Type B pancreatic cell (in vitro differentiated cells): Measurements from ENCODE around the gene TULP4. TPM values are rescaled to one million over a fixed set of nuclear protein-coding genes. Genes with fewer than 3 reads are reported as not detected.

ENCODE experiments used
- DNase-seq: peaks from one replicate; pipeline ENCODE4 v3.0.0; 2021; ENCODE audit warnings: mixed read lengths; ENCODE audit not compliant: unreplicated experiment; ENCODE audit errors: extremely low spot score
- H3K27ac Mint-ChIP-seq: 2 replicates; pipeline ENCODE4 v1.8.0; 2021; ENCODE audit warnings: mild to moderate bottlenecking, mixed read lengths
- H3K27me3 Mint-ChIP-seq: 2 replicates; pipeline ENCODE4 v1.8.0; 2021; ENCODE audit warnings: mixed read lengths
- H3K36me3 Mint-ChIP-seq: 2 replicates; pipeline ENCODE4 v1.8.0; 2021; ENCODE audit warnings: mixed read lengths
- H3K4me1 Mint-ChIP-seq: one replicate; pipeline ENCODE4 v1.8.0; 2021; ENCODE audit warnings: mixed read lengths; ENCODE audit not compliant: unreplicated experiment
- H3K4me3 Mint-ChIP-seq: 2 replicates; pipeline ENCODE4 v1.8.0; 2021; ENCODE audit warnings: mild to moderate bottlenecking, mixed read lengths
- H3K9me3 Mint-ChIP-seq: 2 replicates; pipeline ENCODE4 v1.8.0; 2021; ENCODE audit warnings: mixed read lengths
- CTCF ChIP-seq: fragments of 200-600 bp; sonication (generic); conservative IDR thresholded peaks from 2 replicates; pipeline ENCODE4 v1.5.0; 2021; ENCODE audit warnings: antibody characterized with exemption, mild to moderate bottlenecking
- total RNA-seq: library from RNA; stranded (reverse); gene quantifications from 2 replicates; pipeline ENCODE4 v1.2.1, GENCODE V29; 2021; ENCODE audit warnings: low replicate concordance

TULP4 gene
- total RNA-seq, 1 donor from 2014 or later, result 109 TPM

- DNase-seq, result no peak
- TF ChIP-seq CTCF, result no peak
- peaks cover 14% of the 10 kb centered on the region for H3K27me3 Mint-ChIP-seq
- H3K4me3 Mint-ChIP-seq, result no peak overlapping the region
- H3K9me3 Mint-ChIP-seq, result no peaks in the 10 kb centered on the region
- H3K27ac Mint-ChIP-seq, result no peak overlapping the region
- H3K36me3 Mint-ChIP-seq, result no peaks in the 10 kb centered on the region
- H3K4me1 Mint-ChIP-seq, result no peaks in the 10 kb centered on the region
These were observed 233.0 kb downstream of the TULP4 start for GRCh38 chr6:158545043-158545966.

- DNase-seq, result no peak
- H3K4me3 Mint-ChIP-seq, result no peak overlapping the region
- H3K36me3 Mint-ChIP-seq, result no peaks in the 10 kb centered on the region
- H3K27ac Mint-ChIP-seq, result no peak overlapping the region
- H3K27me3 Mint-ChIP-seq, result peaks cover 12% of the 10 kb centered on the region
- TF ChIP-seq CTCF, result no peak
- no peaks in the 10 kb centered on the region for H3K9me3 Mint-ChIP-seq
- peaks cover 5% of the 10 kb centered on the region for H3K4me1 Mint-ChIP-seq
These were observed 236.3 kb downstream of the TULP4 start for GRCh38 chr6:158548418-158549161.

GRCh38 chr6:158552055-158552795 lies 240.0 kb downstream of the TULP4 start:
- no peak for DNase-seq
- peak overlapping the region; percentile 11 for H3K27ac Mint-ChIP-seq
- no peak for TF ChIP-seq CTCF
- H3K4me1 Mint-ChIP-seq, result peaks cover 21% of the 10 kb centered on the region
- no peak overlapping the region for H3K4me3 Mint-ChIP-seq
- H3K9me3 Mint-ChIP-seq, result no peaks in the 10 kb centered on the region
- no peaks in the 10 kb centered on the region for H3K36me3 Mint-ChIP-seq
- H3K27me3 Mint-ChIP-seq, result peaks cover 3% of the 10 kb centered on the region

GRCh38 chr6:158552796-158553138 lies 240.5 kb downstream of the TULP4 start:
- Mint-ChIP-seq H3K4me3 (no peak overlapping the region), H3K27ac (no peak overlapping the region), H3K4me1 (peaks cover 21% of the 10 kb centered on the region), H3K9me3 (no peaks in the 10 kb centered on the region), H3K27me3 (peaks cover 3% of the 10 kb centered on the region), H3K36me3 (no peaks in the 10 kb centered on the region)
- no peak for DNase-seq
- TF ChIP-seq CTCF, result no peak

GRCh38 chr6:158554611-158555361 lies 242.5 kb downstream of the TULP4 start:
- no peaks in the 10 kb centered on the region for H3K9me3 Mint-ChIP-seq
- no peak overlapping the region for H3K4me3 Mint-ChIP-seq
- H3K4me1 Mint-ChIP-seq, result peaks cover 27% of the 10 kb centered on the region
- peak overlapping the region; percentile 1 for H3K27ac Mint-ChIP-seq
- no peak for DNase-seq
- H3K27me3 Mint-ChIP-seq, result peaks cover 3% of the 10 kb centered on the region
- H3K36me3 Mint-ChIP-seq, result no peaks in the 10 kb centered on the region
- TF ChIP-seq CTCF, result no peak
